WI38 (cell line): ENCODE results near the gene GBGT1.

ENCODE experiments used
- H3K4me3 ChIP-seq: 2 replicates; pipeline ENCODE4 v1.5.1; 2011; ENCODE audit warnings: low read depth, mild to moderate bottlenecking, control low read depth, low read length
- TF ChIP-seq, protein P1 (sequence below): IDR thresholded peaks from 2 replicates; pipeline ENCODE4 v1.5.1; 2012; ENCODE audit warnings: low read depth, mild to moderate bottlenecking, control low read depth, low read length

Gene GBGT1

DNA sequence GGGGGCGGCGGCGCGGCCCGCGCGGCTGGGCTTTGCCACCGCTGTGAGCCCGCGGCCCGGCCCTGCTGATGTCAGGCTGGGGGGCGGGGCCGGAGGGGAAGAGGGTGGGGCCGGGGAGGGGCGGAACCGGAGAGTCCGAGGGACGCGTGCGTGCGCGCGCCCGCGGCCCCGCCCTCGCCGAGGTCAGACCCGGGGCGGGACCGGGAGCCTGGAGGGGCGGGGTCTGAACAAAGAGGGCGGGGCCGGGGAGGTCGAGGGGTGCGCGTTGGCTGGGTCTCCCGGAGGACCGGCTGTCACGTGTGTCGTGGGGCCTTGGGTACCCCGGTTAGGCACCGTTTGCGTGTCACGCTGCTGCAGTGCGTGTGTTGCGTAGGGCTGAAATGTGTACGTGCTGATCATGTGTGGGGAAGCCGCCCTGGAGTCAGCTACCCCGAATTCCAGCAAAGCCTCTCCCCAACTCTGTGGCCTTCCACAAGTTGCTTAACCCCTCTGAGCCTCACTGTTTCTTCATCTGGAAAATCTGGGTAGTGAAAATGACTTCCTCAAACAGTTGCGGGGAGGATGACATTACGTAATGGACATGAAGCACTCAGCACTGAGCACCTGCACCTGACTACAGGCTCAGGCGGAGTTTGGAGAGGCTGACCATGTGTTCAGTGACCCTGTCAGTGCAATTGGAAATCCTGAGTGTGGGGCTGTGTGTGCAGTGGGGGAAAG, 42.4 kb downstream of the GBGT1 start, which contains the start of gene RALGDS:
Gene RALGDS (minus strand): TSS at position 43 of the 717 bp plus-strand sequence. CDS start 86 bp downstream, outside the sequence.
- H3K4me3 ChIP-seq, result peak within 1 kb of the TSS; percentile 74
- TF ChIP-seq, protein P1, sequence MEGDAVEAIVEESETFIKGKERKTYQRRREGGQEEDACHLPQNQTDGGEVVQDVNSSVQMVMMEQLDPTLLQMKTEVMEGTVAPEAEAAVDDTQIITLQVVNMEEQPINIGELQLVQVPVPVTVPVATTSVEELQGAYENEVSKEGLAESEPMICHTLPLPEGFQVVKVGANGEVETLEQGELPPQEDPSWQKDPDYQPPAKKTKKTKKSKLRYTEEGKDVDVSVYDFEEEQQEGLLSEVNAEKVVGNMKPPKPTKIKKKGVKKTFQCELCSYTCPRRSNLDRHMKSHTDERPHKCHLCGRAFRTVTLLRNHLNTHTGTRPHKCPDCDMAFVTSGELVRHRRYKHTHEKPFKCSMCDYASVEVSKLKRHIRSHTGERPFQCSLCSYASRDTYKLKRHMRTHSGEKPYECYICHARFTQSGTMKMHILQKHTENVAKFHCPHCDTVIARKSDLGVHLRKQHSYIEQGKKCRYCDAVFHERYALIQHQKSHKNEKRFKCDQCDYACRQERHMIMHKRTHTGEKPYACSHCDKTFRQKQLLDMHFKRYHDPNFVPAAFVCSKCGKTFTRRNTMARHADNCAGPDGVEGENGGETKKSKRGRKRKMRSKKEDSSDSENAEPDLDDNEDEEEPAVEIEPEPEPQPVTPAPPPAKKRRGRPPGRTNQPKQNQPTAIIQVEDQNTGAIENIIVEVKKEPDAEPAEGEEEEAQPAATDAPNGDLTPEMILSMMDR, result no peak

DNA sequence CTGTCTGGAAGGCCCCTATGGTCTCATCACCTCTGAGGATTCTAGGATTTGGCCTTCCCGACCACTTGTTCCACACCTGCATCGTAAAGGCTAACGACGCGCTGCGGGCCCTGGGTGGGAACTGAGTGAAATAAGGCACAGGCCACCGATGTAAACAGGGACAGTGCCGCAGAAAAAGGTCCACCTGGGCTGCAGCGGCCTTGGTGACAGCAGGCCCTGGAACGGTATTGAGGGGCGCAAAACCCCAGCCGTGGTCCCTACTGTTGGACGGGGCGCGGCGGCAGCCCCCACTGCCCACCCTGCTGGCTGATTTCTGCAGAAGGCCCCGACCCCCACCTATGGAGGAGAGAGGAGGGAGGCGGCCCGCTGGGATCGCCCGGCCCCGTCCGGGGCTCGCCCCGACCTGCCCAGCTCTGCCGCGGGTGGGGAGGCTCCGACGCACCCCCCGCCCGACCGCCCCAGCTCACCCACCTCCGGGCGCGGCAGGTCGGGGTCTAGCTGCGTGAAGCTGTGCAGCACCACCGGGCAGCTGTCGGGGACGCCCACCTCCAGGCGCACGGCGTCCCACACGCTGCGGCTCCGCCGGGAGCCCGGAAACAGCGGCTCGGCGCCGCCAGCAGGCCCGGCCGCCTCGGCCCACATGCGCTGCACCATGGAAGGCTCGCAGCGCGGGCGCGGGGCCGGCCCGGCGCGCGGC, 43.1 kb downstream of the GBGT1 start:
- peak overlapping the region; percentile 74 for H3K4me3 ChIP-seq
- TF ChIP-seq, protein P1, result no peak

- TF ChIP-seq, protein P1, result no peak
- H3K4me3 ChIP-seq, result peak overlapping the region; percentile 74
These were observed 43.7 kb downstream of the GBGT1 start for GRCh38 chr9:133119846-133120500.

DNA sequence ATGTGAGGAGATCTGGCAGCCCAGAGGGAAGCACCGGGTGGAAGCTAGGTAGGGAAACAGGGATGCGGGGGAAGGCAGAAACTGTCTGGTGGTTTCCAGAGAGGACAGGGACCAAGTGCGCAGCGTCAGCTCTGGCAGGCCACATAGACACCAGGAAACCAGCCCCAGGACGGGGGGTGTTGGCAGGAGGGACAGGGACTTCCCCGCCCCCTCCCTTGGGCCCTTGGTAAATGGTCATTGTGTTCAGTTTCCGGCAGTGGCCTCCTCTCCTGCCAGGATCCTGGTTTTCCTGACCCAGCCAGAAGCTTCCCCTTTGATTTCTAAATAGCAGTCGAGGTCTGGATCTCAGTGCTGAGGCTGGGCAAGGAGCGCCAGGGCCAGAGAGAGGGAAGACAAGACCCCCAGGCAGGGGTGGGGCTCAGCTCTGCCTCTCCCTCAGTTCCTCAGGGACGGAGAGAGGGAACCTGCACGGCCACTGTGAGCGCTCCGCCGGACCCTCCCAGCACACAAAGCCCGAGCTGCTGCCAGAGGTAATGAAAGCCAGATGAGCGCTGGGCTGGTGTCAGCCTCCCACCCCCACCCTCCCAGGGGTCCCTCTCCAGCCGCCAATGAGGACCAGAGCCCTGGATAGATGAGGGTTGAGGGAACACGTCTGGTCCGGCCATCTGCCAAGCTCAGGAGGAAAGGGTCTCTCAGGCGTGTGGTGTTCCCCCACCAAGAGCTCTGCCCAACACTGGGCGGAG, 44.4 kb downstream of the GBGT1 start:
- TF ChIP-seq, protein P1, result no peak
- H3K4me3 ChIP-seq, result no peak overlapping the region

- TF ChIP-seq, protein P1, result no peak
- H3K4me3 ChIP-seq, result no peak overlapping the region
These were observed 45.1 kb downstream of the GBGT1 start for GRCh38 chr9:133118568-133118967.

- no peak overlapping the region for H3K4me3 ChIP-seq
- TF ChIP-seq, protein P1, result no peak
These were observed 45.6 kb downstream of the GBGT1 start for GRCh38 chr9:133118179-133118520.
